ENCODE measurements around the gene HBB.
"Not testable (repeated sequence)": the region's sequence is repeated elsewhere in the genome, so short reads cannot be mapped to it uniquely, and the experiment has no call there.

- TF ChIP-seq CTCF (IDR thresholded peaks at IDR 0.05; ENCODE audit: low read depth, low read length, missing input control); GABPA (IDR thresholded peaks at IDR 0.05 in 1 of 2, conservative IDR thresholded peaks at IDR 0.05 in 1 of 2); MAX (IDR thresholded peaks at IDR 0.05); SP1 (IDR thresholded peaks at IDR 0.05): not testable (repeated sequence)
These were observed 27.2 kb upstream of the HBB start for GRCh38 chr11:5254023-5254422.

Data from liver (tissue), 3 donors.